Endothelial cell of umbilical vein (primary cell): ENCODE results near the gene PCMTD2. TPM values are rescaled to one million over a fixed set of nuclear protein-coding genes. Genes with fewer than 3 reads are reported as not detected.

Experiments used
- BruUV-seq: library from RNA; stranded (reverse); fragments of 400-500 nt; replicated peaks from 2 replicates; lab custom pipeline; 2021; lab: Mats Ljungman, UMichigan
- CTCF ChIA-PET: fragments of 300-600, 350-600 bp; sonication (Branson Sonifier 250); formaldehyde crosslinking; loops from one replicate; lab custom pipeline; 2021; ENCODE audit warnings: antibody characterized with exemption, inconsistent platforms; lab: Charles Lee
- POLR2A ChIA-PET: fragments of 300-600, 350-600 bp; sonication (Branson Sonifier 250); formaldehyde crosslinking; loops from one replicate; lab custom pipeline; 2021; ENCODE audit warnings: antibody characterized with exemption, inconsistent platforms; lab: Charles Lee
- DNase-seq: peaks from one replicate; pipeline ENCODE4 v3.0.0-alpha.2; 2011; ENCODE audit warnings: low read depth, low spot score
- FAIRE-seq: peaks from 2 replicates; lab custom pipeline; 2011; peaks lifted over from hg19 to GRCh38; lab: Jason Lieb, UNC
- H2AFZ ChIP-seq: 2 replicates; pipeline ENCODE4 v1.6.0; 2012; ENCODE audit warnings: low read depth, low read length, control low read depth, inconsistent platforms
- H3K27ac ChIP-seq: 2 replicates; pipeline ENCODE4 v1.5.1; 2011; ENCODE audit warnings: low read depth, mild to moderate bottlenecking, control low read depth, low read length, moderate library complexity; ENCODE audit not compliant: insufficient read depth
- H3K27me3 ChIP-seq, 2 experiments: 2 replicates each; pipeline versions ENCODE4 v1.6.0 to v1.6.1; 2011; ENCODE audit warnings: low read length in 2 of 2, mixed read lengths in 1 of 2; ENCODE audit not compliant: control insufficient read depth in 2 of 2, insufficient read depth in 2 of 2
- H3K36me3 ChIP-seq, 2 experiments: 2 replicates in 1 of 2; 3 replicates in 1 of 2; pipeline ENCODE4 v1.5.1; 2011; ENCODE audit warnings: low read length in 2 of 2, mild to moderate bottlenecking in 1 of 2, moderate library complexity in 1 of 2; ENCODE audit not compliant: control insufficient read depth in 2 of 2, insufficient read depth in 2 of 2; ENCODE audit errors: extremely low read depth in 1 of 2
- H3K4me1 ChIP-seq: 3 replicates; pipeline ENCODE4 v1.5.1; 2011; ENCODE audit warnings: mild to moderate bottlenecking, low read length; ENCODE audit not compliant: control insufficient read depth, insufficient read depth; ENCODE audit errors: extremely low read depth
- H3K4me2 ChIP-seq: 2 replicates; pipeline ENCODE4 v1.6.1; 2011; ENCODE audit warnings: low read length, control low read depth, mixed read lengths; ENCODE audit not compliant: insufficient read depth
- H3K4me3 ChIP-seq, 3 experiments: fragments of 200-600 bp in 1 of 3; sonication (generic), shearing (Covaris generic) in 1 of 3; replicated peaks in 1 of 3; 2 replicates each; pipeline ENCODE4 v1.5.1; 2011 to 2016; ENCODE audit warnings: control low read depth in 3 of 3, low read length in 3 of 3, mild to moderate bottlenecking in 2 of 3, inconsistent platforms in 1 of 3, low read depth in 1 of 3, moderate library complexity in 1 of 3; ENCODE audit not compliant: insufficient read depth in 1 of 3
- H3K79me2 ChIP-seq: 2 replicates; pipeline ENCODE4 v1.6.0; 2012; ENCODE audit warnings: low read length, inconsistent platforms; ENCODE audit not compliant: control insufficient read depth, insufficient read depth
- H3K9ac ChIP-seq: replicated peaks from 2 replicates; pipeline ENCODE3; 2011; ENCODE audit warnings: low read length, control low read depth; ENCODE audit not compliant: insufficient read depth; ENCODE audit errors: extremely low read depth
- H3K9me1 ChIP-seq: replicated peaks from 3 replicates; pipeline ENCODE4 v1.6.0; 2011; ENCODE audit warnings: mild to moderate bottlenecking, low read length; ENCODE audit not compliant: control insufficient read depth, insufficient read depth; ENCODE audit errors: extremely low read depth
- H3K9me3 ChIP-seq: replicated peaks from 2 replicates; pipeline ENCODE4 v1.5.1; 2012; ENCODE audit warnings: low read length, inconsistent platforms; ENCODE audit not compliant: control insufficient read depth, insufficient read depth
- H4K20me1 ChIP-seq: replicated peaks from 2 replicates; pipeline ENCODE3; 2011; ENCODE audit warnings: mild to moderate bottlenecking, low read length; ENCODE audit not compliant: control insufficient read depth, insufficient read depth; ENCODE audit errors: extremely low read depth
- CTCF ChIP-seq, 2 donors: IDR thresholded peaks; 1 replicate in 1 of 2; 2 replicates in 1 of 2; pipeline ENCODE4 v1.5.1; 2011; ENCODE audit warnings: low read length in 2 of 2, mild to moderate bottlenecking in 2 of 2, moderate library complexity in 2 of 2, control low read depth in 1 of 2, inconsistent platforms in 1 of 2, low read depth in 1 of 2; ENCODE audit not compliant: insufficient read depth in 1 of 2; ENCODE audit errors: extremely low read depth in 1 of 2
- EZH2 ChIP-seq: IDR thresholded peaks from 2 replicates; pipeline ENCODE4 v1.6.1; 2012; ENCODE audit warnings: borderline replicate concordance, low read depth, mild to moderate bottlenecking, moderate library complexity, low read length, inconsistent platforms; ENCODE audit not compliant: severe bottlenecking
- FOS ChIP-seq: IDR thresholded peaks from 2 replicates; pipeline ENCODE4 v1.6.1; 2011; ENCODE audit warnings: mild to moderate bottlenecking, low read length, moderate library complexity, borderline replicate concordance; ENCODE audit not compliant: insufficient read depth
- GATA2 ChIP-seq: IDR thresholded peaks from 2 replicates; pipeline ENCODE4 v1.7.0; 2011; ENCODE audit warnings: low read depth, mild to moderate bottlenecking, moderate library complexity, mixed read lengths, low read length; ENCODE audit not compliant: insufficient read length, insufficient read depth
- JUN ChIP-seq: IDR thresholded peaks from 2 replicates; pipeline ENCODE4 v1.6.1; 2011; ENCODE audit warnings: borderline replicate concordance, low read depth; ENCODE audit not compliant: insufficient read length, insufficient read depth
- MYC ChIP-seq: IDR thresholded peaks from one replicate; pipeline ENCODE4 v1.6.1; 2011; ENCODE audit warnings: mild to moderate bottlenecking, low read depth, low read length
- POLR2A ChIP-seq: IDR thresholded peaks from 2 replicates; pipeline ENCODE4 v1.6.1; 2012; ENCODE audit warnings: low read depth, mild to moderate bottlenecking, control low read depth, low read length
- POLR2AphosphoS5 ChIP-seq: IDR thresholded peaks from 2 replicates; pipeline ENCODE4 v1.6.1; 2012; ENCODE audit warnings: low read depth, mild to moderate bottlenecking, control low read depth, low read length, moderate library complexity; ENCODE audit not compliant: insufficient read depth
- dilution Hi-C: fragments of 300-500 bp; cut with MboI; formaldehyde crosslinking; loops from one replicate; pipeline ENCODE4 v1.15.0; 2019; ENCODE audit warnings: low sequenced_read_pairs; ENCODE audit not compliant: extremely low pct_ligation_motif_present
- intact Hi-C: fragments of 100-400 bp; cut with micrococcal nuclease; formaldehyde crosslinking; loops from one replicate; pipeline ENCODE4 v1.10.0; 2022
- polyA plus RNA-seq, 4 experiments: library from polyadenylated mRNA; depleted of rRNA in 3 of 4; stranded (reverse) in 3 of 4; unstranded in 1 of 4; fragments of >200 nt; gene quantifications; 2 replicates each; pipeline versions ENCODE4 v1.2.1 to v1.2.3, GENCODE V29; 2011 to 2012; ENCODE audit warnings: missing spikeins in 1 of 4
- total RNA-seq: library from RNA; stranded (reverse); gene quantifications from 2 replicates; pipeline ENCODE4 v1.2.3, GENCODE V29; 2021
- TF ChIP-seq, protein P1 (sequence below): IDR thresholded peaks from 2 replicates; pipeline ENCODE4 v1.6.1; 2011; ENCODE audit not compliant: insufficient read depth, insufficient read length

PCMTD2 gene
- total and polyA plus RNA-seq, 2 donors (not counting 3 experiments of a cell fraction or from before 2014, with no cell fraction given): 27.4 to 45.7 TPM

DNA sequence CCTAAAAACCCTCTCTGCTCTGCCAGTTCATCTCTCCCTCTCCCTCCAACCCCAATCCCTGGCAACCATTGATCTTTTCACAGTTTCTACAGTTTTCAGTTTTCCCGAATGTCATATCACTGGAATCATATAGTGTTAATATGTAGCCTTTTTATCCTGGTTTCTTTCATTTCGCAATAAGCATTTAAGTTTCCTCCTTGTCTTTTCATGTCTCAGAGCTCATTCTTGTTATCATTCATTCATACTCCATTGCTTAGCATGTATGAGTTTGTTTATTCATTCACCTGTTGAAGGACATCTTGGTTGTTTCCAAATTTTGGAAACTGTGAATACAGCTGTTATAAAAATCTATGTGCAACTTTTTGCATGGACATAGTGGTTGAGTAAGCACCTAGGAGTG lies 5.5 kb upstream of the PCMTD2 start:
- ChIA-PET CTCF (no interaction called here), POLR2A (no interaction called here)
- no peak for TF ChIP-seq POLR2AphosphoS5
- TF ChIP-seq CTCF (IDR thresholded peaks at IDR 0.05; ENCODE audit: extremely low read depth in 1 of 2, insufficient read depth in 1 of 2, low read depth in 1 of 2, low read length in 2 of 2): no peak
- no peak for TF ChIP-seq MYC
- TF ChIP-seq GATA2: no peak
- TF ChIP-seq EZH2: no peak
- TF ChIP-seq, protein P1, sequence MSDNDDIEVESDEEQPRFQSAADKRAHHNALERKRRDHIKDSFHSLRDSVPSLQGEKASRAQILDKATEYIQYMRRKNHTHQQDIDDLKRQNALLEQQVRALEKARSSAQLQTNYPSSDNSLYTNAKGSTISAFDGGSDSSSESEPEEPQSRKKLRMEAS: no peak
- no peak for TF ChIP-seq POLR2A
- no peak for TF ChIP-seq JUN
- no peak for TF ChIP-seq FOS
- DNase-seq (no peak), FAIRE-seq (no peak)
- Histone ChIP-seq H3K27ac (no peak overlapping the region), H3K36me3 (no peaks in the 10 kb centered on the region), H3K79me2 (no peaks in the 10 kb centered on the region), H3K4me3 (no peak overlapping the region), H3K4me2 (no peak overlapping the region), H3K27me3 (peaks cover 4 to 19% of the 10 kb centered on the region in 2 experiments), H3K9ac (no peak overlapping the region), H3K4me1 (peaks cover 3% of the 10 kb centered on the region), H2AFZ (no peak overlapping the region), H4K20me1 (no peaks in the 10 kb centered on the region), H3K9me1 (no peaks in the 10 kb centered on the region), H3K9me3 (no peaks in the 10 kb centered on the region)
- no TSS peak for BruUV-seq
- dilution Hi-C loops (no loop called here), intact Hi-C loops (no loop called here)
